Measurements from ENCODE around the gene NRARP. TPM values are rescaled to one million over a fixed set of nuclear protein-coding genes. Genes with fewer than 3 reads are reported as not detected.

NRARP gene
- total and polyA plus RNA-seq, 10 of the 15 experiments (the other 5 are each of a cell fraction or from before 2014, with no cell fraction given), result 0.06 to 9.2 (median 2.2) TPM; not detected in 2

DNA sequence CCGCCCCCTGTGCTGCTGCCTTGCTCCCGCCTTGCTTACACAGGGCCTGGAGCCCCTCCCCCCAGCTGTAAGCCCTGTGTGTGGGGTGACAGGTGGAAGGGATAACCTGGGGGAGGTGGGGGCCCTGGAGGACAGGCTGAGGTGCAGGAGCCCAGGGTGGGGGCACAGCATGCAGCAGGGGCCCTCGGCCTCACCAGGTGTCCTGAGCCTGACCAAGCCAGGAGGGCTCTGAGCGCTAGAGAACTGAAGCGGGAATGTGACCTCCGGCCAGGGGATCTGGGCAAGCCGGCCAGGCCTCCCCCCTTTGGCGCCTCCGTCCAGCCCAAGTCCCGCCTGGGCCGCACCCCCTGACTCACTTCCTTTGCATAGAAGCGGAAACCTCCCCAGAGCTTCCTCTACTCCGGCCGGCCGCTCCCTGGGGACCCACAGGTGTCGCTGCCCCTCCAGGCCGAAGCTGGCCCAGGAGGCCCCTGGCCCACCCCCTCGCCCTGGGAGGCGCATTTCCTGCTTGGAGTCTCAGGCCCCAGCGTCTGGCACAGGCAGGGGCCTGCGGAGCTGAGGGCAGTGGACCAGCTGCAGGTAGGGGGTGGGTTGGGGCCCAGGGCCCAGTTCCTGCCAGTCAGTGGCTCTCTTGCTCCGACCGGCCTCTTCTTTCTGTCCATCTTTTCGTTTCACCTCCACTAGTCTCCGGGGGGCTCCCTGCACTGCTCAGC is 24.6 kb downstream of the NRARP start, which contains the start of gene TOR4A (continued):
- TF ChIP-seq MLLT1 (IDR thresholded peaks at IDR 0.05) (no peak), RAD51 (IDR thresholded peaks at IDR 0.05) (no peak), NKRF (conservative IDR thresholded peaks at IDR 0.05) (peak; percentile 53; the same call in 1 of the 2 replicates), IKZF1 (conservative IDR thresholded peaks at IDR 0.05) (peak; percentile 84), ETV6 (conservative IDR thresholded peaks at IDR 0.05 in 1 of 2, IDR thresholded peaks at IDR 0.05 in 1 of 2; ENCODE audit: borderline replicate concordance in 1 of 2, low read depth in 1 of 2) (peak in 1 of 2 experiments; percentile 36; a peak in 2 of 4 replicates), NFYB (IDR thresholded peaks at IDR 0.05; ENCODE audit: insufficient read depth, low read depth, low read length) (no peak), CTCF (IDR thresholded peaks at IDR 0.05 in 2 of 3, conservative IDR thresholded peaks at IDR 0.05 in 1 of 3; ENCODE audit: control insufficient read depth in 2 of 3, extremely low read depth in 1 of 3, insufficient read depth in 1 of 3, low read depth in 3 of 3, low read length in 3 of 3) (peak; percentile 26 to 34 (median 28); a peak in 4 of 6 replicates), RFX5 (IDR thresholded peaks at IDR 0.05; ENCODE audit: low read depth, low read length) (no peak), MEF2B (IDR thresholded peaks at IDR 0.05; ENCODE audit: partially characterized antibody, poor library complexity, severe bottlenecking) (peak; percentile 98), IKZF2 (IDR thresholded peaks at IDR 0.05) (peak; percentile 29 to 44; a peak in 3 of 4 replicates), USF2 (IDR thresholded peaks at IDR 0.05; ENCODE audit: borderline replicate concordance, low read depth, low read length) (no peak), KAT2A (conservative IDR thresholded peaks at IDR 0.05; ENCODE audit: control insufficient read depth, low read depth, low read length) (no peak), ZZZ3 (IDR thresholded peaks at IDR 0.05; ENCODE audit: control insufficient read depth, insufficient read length, low read depth) (no peak), NBN (IDR thresholded peaks at IDR 0.05) (0 out of 2 replicates have a peak, but pooled peaks have one; percentile 30), RB1 (IDR thresholded peaks at IDR 0.05; ENCODE audit: borderline replicate concordance) (0 out of 2 replicates have a peak, but pooled peaks have one; percentile 52), POLR2AphosphoS5 (IDR thresholded peaks at IDR 0.05; ENCODE audit: low read length) (peak; percentile 23; the same call in 1 of the 2 replicates), CEBPZ (IDR thresholded peaks at IDR 0.05; ENCODE audit: low read depth, low read length) (no peak), MTA3 (IDR thresholded peaks at IDR 0.05; ENCODE audit: borderline replicate concordance, low read length) (no peak), TCF3 (IDR thresholded peaks at IDR 0.05; ENCODE audit: borderline replicate concordance, insufficient read depth, low read depth, low read length) (peak; percentile 10)

Measured in GM12878 (cell line).